DMS79 treated with DMSO at 0.1 percent for 48 hours (cell line): ENCODE results near the gene ISG15.
"Not testable (repeated sequence)": the region's sequence is repeated elsewhere in the genome, so short reads cannot be mapped to it uniquely, and the experiment has no call there.

ENCODE experiments used
- DNase-seq: peaks from one replicate; lab custom pipeline; 2025; lab: John Stamatoyannopoulos, UW

Gene ISG15

DNA sequence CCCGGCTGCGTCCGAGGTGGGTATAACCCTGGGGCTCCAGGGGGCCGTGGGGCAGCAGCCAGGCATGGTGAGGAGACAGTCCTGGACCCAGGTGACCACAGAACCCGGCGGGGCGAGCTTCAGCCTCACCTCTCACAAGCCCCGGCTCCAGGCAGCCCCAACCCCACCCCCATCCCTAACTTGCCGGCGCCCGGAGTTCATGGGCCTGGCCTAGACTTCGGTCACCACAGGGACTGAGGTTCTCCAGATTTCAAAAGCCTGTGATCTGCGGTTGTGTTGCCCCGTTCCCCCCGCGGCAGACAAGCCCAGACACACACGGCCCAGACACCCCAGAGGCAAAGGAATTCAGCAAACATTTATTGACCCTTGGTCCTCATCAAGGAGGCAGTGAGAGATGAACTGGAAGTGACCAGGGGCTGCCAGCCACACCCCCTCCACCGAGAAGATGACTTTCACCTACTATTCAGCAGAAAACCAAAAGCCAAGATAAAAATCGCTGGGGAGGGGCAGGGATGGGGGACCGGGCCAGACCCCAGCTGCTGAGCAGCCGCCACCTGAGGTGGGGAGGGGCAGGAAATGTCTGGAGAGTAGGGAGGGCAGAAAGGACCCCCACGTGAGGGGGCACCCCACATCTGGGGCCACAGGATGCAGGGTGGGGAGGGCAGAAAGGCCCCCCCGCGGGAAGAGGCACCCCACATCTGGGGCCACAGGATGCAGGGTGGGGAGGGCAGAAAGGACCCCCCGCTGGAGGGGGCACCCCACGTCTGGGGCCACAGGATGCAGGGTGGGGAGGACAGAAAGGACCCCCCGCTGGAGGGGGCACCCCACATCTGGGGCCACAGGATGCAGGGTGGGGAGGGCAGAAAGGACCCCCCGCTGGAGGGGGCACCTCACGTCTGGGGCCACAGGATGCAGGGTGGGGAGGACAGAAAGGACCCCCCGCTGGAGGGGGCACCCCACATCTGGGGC, 17.3 kb upstream of the ISG15 start:
- DNase-seq = no peak

DNA sequence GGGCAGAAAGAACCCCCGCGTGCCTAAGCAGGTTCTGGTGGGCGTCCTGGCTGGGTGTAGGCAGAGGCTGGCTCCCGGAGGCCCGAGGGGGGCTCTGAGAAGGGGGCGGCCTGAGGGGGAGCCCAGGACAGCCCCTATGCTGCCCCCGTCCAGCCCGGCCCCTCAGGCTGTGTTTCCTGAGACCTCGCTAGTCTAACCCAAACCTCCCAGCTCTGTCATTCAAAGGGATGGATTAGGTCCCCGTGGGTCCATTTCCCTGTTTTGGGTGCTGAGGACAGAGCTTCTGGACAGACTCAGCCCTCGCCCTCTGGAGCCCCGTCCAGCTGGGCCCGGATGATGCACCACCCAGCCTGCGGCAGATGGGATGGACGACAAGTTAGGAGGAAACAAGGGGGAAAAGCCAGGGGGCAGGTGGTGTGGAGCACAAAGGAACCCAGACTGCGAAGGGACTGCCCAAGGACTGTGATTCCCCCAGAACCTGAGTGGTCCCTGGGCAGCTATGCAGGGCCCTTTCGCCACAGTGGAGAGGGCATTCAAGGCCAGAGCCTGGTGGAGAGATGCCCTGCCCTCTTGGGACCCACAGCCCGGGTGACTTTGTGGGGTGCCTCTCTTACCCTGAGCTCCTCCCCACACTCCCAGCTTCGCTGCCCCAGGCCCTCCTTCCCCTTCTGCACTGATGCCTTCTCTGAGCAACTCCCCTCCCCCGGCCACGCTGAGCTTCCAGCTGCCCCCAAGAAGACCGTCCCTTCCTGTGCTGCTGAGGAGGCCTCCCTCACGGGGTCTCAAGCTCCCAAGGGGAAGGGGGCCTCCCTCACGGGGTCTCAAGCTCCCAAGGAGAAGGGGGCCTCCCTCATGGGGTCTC, 16.2 kb upstream of the ISG15 start:
- no peak for DNase-seq

DNA sequence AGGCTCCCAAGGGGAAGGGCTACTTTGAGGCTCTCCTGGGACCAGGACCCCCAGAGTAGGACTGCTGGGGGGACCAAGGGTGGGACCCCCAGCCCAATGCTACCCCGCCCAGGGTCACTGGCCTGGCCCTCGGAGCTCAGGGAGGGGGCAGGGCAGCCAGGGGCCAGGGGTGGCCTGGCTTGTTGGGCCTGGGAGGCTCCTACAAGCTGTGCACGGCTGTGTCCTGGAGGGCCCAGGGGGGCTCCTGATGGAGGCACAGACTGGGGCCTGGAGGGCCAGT, 15.6 kb upstream of the ISG15 start:
- no peak for DNase-seq

DNA sequence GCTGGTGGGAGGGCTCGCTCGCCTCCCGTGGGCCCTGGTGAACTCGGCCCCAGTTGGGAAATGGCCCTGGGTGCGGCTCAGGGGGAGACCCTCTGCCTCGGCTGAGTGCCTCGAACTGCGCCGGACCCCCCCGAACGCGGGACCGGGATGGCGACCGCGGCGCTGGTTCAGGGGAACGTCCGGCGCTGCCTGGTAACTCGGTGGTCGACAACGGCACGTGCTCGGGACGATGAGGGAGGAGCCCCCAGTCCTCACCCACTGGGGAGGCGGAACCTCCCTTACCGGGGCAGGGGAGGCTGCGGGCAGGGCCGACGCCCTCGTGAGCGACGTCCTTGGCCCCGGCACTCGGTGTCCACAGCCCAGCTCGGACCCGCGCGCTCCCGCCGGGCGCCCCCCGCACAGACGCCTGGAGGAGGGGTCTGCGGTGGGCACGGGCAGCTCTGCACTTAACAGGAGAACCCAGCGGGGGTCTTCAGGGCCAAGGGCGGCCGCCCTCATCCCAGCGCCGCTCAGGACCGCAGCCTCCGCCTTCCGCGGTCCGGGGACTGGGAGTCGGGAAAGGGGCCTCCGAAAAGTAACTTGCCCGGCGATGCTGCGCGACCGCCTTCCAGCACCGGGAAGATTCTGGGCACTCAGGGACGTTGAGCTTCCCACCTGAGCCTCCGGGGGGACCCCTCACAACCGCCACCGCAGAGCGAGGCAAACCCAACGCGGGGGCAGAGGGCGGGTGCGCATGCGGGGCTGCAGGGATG, 15.1 kb upstream of the ISG15 start:
- DNase-seq = peak; percentile 36

DNA sequence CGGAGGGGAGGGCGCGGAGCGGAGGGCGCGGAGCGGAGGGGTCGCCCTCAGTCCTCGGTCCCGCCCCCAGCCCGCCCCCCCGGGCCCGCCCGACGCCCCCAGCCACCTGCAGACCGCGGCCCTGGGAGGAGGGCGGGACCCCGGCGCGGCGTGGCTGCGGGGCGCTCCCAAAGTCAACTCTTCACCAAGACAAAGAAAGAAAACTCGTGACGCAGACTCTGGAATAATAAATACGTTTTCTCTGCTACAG, 14.6 kb upstream of the ISG15 start:
- DNase-seq = peak; percentile 36

DNA sequence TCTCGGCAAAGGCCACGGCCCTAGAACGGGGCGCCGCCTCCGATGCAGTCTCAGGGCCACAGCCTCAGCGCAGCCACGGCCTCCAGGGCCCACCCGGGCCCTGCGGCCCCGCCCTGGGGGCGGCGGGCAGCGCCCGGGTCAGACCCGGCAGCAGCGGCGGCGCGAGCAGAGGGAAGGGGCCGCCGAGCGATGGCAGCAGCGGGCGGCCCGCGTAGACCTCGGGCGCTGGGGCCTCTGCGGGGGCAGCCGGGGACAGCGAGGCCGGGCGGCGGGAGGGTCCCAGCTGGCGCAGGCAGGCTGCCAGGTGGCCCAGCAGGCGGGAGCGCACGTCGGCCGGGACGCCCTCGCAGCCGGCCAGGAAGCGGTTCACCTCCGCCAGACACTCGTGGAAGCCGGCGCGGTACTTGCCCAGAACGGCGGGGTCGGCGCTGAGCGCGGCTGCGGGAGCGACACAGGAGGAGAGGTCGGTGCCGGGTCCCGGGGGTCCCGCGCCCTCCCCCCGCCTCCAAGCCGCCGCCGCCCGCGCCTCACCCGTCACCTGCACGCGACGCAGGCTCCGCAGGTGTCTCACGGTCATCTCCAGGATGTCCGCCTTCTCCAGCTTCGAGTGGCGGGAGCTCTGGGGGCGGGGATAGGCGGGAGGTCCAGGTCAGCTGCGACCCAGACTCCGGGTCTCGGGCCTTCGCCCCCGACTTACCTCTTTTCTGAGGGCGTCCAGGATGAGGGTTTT, 14.1 kb upstream of the ISG15 start:
- no peak for DNase-seq

DNA sequence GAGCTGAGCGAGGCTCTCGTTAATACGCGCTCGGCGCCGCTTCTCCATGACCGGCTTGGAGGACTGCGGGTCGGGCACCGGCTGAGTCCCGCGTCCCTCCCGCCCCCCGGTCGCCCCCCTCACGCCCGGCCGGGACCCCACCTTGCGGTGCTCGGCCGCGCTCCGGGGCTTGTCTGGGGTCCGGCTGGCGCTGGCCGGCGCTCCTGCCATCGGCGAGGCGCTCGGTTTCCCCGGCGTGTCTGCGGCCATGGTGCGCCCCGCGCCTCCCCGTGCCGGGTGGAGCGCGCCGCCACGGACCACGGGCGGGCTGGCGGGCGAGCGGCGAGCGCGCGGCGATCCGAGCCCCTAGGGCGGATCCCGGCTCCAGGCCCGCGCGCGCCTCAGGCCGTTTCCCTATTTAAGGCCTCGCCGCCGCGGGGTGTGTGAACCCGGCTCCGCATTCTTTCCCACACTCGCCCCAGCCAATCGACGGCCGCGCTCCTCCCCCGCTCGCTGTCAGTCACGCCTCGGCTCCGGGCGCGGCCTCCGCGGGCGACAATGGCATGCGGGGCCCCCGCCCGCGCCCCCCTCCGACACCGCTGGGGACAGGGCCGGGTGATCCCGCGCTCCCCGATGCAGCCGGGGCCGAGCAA, 13.5 kb upstream of the ISG15 start, which contains the start of gene HES4:
Gene HES4, minus strand, starts transcription at position 373 of the 632 bp plus-strand sequence. Its CDS starts 124 bp downstream, at position 249.
- peak; percentile 88 for DNase-seq

DNA sequence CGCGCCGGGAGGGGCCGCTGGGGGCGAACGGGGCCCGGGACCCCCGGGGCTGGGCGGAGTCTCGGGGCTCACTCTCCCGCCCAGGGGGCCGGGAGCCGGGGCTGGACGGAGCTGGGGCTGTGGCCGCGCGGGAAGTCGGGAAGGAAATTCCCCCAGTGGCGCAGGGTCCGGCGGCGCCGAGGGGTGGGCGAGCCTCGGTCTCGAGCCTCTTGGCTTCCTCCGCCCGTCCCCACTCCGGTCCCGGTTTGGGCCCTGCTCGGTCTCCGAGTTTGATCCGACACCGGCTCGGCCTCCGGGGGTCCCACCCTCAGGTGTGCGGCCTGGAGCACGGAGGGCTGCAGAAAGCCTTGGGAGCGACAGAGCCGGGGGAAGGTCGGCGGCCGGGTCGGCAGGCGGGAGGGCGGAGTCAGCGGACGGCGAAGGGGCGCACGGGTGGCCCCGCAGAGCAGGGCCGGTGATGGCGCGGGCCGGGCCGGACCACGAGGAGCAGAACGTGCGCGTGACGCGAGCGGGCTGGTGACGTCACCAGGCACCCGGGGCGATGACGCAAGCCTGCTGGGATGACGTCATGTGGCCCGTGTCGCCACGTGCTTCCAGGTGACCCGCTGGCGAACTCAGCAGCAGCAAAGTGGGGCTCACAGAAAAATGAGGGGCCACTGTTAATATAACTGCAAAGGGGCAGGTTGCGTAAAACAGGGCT, 12.8 kb upstream of the ISG15 start:
- peak; percentile 81 for DNase-seq

DNA sequence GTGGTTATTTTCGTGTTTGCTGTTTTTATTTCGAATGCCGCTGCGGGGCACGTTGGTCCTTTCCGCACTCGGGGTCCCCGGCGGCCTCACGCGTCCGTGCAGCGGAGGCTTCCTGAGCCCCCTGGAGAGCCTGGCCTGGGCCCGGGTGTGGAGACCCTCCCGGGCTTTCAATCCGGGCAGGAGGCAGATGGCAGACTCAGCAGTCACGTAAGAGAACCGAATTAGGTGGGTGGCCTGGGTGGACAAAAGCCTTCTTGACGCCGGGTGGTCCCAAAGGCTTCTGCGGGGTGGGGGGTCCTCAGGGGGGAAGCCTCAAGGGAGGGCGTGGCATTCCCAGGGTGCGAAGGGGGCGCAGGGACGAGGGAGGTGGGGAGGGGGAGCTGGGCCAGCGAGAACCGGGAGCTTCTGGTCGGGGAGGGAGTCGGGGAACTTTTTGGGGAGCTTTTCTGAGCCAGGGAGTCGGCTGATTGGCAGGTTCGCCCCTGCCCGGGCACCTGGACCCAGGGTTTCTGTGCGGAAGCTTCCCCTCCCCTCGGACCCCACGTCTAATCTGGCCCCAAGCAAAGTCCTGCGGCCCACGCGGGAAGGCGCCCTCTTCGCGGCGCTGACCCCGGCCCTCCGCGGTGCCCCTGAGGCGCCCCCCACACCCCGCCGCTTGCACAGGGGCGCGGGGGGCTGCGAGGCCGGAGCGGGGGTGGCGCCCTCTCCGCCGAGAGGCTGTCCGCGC, 12.1 kb upstream of the ISG15 start:
- DNase-seq = peak; percentile 52

DNA sequence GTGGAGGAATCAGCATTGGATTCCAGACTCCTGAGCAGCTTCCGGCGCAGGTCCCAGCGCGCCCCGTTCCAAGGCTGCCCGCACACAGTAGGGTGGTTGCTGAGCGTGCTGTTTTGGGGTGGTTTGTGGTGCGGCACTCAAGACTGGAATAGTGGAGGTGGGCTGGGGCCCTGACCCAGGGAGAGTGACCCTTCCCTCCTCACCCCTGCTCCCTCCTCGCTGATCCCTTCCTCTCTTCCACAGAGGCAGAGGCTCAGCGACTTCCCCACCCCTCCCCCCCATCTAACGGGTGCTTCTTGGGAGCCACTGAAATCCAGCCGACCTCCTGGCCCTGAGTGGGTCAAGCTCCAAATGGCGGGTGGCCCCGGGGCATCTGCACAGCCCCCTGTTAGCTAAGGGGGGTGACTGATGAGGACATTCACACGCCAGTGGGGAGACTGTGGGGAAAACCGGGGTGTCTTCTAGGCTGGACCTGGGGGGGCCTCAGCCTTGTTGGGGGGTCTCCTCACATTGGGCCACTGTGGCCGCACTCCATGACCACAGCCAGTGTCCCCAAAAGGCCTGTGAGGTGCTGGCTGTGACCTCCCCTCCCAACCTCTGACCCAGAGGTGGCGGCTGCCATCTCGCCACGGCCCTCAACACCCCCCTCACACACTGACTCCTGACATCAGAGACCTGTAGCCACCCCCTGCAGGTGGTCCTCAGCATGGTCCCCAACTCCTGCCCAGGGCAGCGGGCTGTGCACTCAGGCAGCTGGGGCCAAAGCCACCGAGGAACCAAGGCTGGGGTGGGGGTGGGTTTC, 9.5 kb upstream of the ISG15 start:
- no peak for DNase-seq

DNA sequence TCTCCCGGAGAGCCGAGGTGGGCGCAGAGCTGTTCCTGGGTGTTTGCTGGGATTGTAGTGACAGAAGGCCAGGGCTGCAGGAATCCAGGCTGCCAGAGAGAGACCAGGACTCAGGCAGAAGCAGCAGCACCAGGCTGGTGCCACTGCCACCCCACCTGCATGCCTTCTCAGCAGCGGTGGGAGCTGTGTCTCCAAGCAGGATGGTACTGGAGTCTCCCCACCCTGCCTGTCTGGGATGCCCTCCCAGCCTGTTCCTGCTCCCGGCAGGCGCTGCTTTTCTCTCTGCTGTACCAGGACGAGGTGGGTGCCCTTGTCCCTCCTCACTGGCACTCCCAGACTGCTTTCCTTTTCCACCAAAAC, 8.9 kb upstream of the ISG15 start:
- DNase-seq = no peak

DNA sequence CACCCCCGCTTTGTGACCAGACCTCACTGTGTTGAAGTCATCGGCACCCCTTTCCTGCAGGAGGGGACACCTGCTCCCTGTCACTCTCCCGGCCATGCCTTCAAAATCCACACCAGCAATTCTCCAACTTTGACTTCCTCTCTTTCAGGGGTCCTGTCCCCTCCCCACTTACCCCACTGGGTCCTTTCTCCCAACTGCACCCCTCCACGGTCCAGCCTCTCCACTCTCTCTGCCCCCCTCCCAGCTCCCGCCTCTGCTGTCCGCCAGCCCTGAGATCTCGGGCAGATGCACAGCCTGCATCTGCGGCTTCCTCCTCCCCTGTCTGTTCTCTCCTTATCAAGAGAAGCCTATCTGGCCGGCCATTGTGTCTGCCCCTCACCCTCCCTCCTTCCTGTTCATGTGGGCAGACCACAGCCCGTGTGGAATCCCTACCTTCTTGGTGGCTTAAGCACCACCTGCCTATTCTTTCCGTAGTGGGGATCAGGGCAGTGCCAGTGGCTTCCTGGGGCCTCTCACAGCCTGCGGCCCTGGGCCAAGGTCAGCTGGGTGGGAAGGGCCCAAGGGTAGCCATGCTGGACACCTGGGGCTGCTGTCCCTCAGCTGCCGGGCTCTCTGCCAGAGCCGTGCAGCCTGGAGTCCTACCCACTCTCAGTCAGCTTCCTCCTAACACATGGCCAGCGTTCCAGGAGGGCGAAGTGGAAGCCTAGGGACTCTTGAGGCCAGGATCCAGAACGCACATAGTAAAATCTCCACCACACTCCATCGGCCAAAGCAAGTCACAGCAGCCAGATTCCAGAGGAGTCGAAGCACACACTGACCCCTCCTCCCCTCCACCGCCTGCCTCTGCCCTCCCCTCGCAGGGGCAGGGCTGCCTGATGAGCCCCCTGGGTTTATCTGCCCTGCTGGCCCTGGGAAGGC, 8.3 kb upstream of the ISG15 start:
- DNase-seq = peak; percentile 45

DNA sequence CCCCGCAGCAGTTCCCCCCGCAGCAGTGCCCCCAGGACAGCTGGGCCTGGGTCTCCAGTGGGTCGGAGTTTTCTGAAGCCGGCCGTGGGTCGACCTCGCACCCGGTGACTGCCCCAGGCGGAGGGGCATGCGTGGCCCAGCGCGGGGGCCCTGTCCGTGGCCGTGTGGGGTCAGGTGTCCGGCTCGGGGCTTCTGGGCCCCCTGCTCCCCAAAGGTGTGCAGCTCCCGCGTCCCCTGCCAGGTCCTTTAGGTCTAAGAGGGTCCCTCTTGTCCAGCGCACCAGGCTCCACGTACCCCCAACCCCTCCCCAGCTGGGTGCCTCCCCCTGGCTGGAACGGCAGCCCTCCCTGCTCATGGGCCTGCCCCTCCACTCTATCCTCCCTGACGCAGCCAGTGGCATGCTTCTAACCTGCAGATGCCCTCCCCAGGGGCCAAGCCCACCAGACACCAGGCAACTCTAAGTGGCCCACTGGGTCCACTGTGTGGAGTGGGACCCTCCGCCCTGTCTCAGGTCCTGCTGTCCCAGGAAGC, 7.5 kb upstream of the ISG15 start:
- DNase-seq = no peak

DNA sequence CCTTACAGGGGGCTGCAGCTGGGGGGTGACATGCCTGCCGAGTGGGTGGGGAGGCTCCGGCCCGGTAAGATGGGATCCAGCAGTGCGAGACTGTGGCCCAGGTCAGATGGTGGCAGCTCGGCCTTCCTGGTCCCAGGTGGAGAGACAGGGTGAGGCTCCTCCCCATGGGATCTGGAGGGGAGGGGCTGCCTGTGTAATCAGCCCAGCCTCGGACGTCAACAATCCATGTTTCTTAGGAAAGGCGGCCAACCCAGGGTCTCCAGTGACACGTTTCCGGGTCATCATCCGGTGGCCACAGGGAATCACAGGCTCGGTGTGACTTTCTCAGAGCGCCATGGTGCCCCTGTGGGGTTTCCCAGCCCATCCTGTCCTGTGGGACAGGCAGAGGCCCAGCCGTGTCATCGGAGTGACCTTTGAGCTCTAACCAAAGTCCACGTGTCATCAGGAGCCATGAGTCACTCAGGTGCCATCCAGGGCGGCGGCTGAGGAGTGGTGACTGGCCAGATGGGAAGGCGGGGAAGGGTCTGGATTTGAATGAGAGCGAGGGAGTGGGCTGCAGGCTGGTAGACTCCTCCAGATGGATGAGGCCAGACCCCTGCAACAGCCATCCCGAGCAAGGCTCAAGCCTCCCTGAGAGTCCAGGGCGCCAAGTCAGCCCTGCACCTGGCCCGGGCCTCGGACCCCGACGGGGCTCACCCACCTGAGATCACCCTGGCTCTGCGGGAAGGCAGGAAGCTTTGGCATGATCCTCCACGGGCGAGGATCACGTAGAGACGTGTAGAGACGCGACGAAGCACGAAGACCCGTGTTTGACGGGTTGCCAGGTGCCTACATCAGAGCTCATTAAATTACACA, 6.8 kb upstream of the ISG15 start:
- no peak for DNase-seq

DNA sequence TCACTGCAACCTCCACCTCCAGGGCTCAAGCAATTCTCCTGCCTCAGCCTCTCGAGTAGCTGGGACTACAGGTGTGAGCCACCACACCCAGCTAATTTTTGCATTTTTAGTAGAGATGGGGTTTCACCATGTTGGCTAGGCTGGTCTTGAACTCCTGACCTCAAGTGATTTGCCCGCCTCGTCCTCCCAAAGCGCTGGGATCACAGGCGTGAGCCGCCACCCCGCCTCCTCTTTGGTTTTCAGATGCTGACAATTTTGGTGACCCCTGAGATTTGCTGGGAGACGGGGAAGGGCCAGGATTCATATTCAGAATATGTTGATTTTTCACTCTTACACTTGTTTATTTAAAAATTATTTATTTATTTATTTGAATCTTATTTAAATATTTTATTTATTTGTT, 3.2 kb upstream of the ISG15 start:
- not testable (repeated sequence) for DNase-seq

DNA sequence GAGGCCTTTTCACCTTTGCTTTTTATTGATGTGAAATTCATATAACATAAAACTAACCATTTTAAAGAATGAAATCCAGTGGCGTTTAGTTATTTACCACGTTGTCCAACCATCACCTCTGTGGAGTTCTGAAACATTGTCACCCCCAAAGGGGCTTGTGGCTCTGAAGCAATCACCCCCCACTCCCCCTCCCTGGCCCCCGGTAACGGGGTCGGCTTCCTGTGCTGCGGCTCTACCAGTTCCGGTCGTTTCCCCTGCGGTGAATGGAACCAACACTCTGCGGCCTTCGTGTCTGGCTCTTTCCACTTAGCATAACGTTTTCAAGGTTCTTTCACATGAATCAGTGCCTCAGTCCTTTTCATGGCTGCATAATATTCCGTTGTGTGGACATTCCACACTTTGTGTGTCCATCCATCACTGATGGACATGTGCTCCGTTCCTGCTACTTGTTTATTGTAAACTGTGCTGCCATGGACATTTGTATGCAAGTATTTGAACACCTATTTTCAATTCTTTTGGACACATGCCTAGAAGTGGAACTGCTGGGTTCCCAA, 1.8 kb upstream of the ISG15 start:
- DNase-seq = no peak

DNA sequence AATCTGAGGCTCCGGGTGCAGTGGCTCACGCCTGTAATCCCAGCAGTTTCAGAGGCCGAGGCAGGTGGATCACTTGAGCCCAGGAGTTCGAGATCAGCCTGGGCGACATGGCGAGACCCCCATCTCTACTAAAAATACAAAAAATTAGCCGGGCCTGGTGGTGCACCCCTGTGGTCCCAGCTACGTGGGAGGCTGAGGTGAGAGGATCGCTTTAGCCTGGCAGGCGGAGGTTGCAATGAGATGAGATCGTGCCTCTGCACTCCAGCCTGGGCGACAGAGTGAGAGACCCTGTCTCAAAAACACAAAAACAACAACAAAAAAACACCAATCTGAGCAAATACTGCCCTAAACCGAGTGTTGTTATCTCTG, 577 bp upstream of the ISG15 start:
- DNase-seq = not testable (repeated sequence)
